ENCODE data around the gene USH1C.

GRCh38 chr11:17514476-17514875 lies 29.7 kb downstream of the USH1C start:
- no peak for TF ChIP-seq EZH2 (IDR thresholded peaks at IDR 0.05; ENCODE audit: insufficient read depth, poor library complexity, severe bottlenecking)
- no peak for TF ChIP-seq EZH2phosphoT487 (IDR thresholded peaks at IDR 0.05; ENCODE audit: insufficient read depth, low read depth)
